ENCODE data around the gene TMEM74B.
"Not testable (repeated sequence)": the region's sequence is repeated elsewhere in the genome, so short reads cannot be mapped to it uniquely, and the experiment has no call there.

TMEM74B gene

GRCh38 chr20:1216527-1217427 is 32.0 kb upstream of the TMEM74B start:
- not testable (repeated sequence) for H3F3A ChIP-seq (ENCODE audit: insufficient read depth, low read length); H3K9me2 ChIP-seq (ENCODE audit: low read depth, low read length); H3K9ac ChIP-seq (ENCODE audit: low read length); H3K27ac ChIP-seq (ENCODE audit: low read depth, low read length, poor library complexity, severe bottlenecking); H3K4me3 ChIP-seq (ENCODE audit: low read depth, low read length, poor library complexity, severe bottlenecking); H3K4me2 ChIP-seq (ENCODE audit: low read length); H3K36me3 ChIP-seq (ENCODE audit: insufficient read depth, low read length); H2AFZ ChIP-seq (ENCODE audit: low read length); H3K79me2 ChIP-seq (ENCODE audit: insufficient read depth, low read length); H3K27me3 ChIP-seq (ENCODE audit: insufficient read depth, low read length); H3K4me1 ChIP-seq (ENCODE audit: insufficient read depth, low read length, severe bottlenecking); H4K20me1 ChIP-seq (ENCODE audit: insufficient read depth, low read length); H3K9me3 ChIP-seq (ENCODE audit: low read length)

- H3K4me1 ChIP-seq (ENCODE audit: insufficient read depth, low read length, severe bottlenecking): no peaks in the 10 kb centered on the region
- H3K27ac ChIP-seq (ENCODE audit: low read depth, low read length, poor library complexity, severe bottlenecking): no peak overlapping the region
- no peaks in the 10 kb centered on the region for H4K20me1 ChIP-seq (ENCODE audit: insufficient read depth, low read length)
- no peak overlapping the region for H3K4me3 ChIP-seq (ENCODE audit: low read depth, low read length, poor library complexity, severe bottlenecking)
- H3K9me3 ChIP-seq (ENCODE audit: low read length): no peaks in the 10 kb centered on the region
- no peaks in the 10 kb centered on the region for H3F3A ChIP-seq (ENCODE audit: insufficient read depth, low read length)
- no peak for TF ChIP-seq CTCF (IDR thresholded peaks at IDR 0.05; ENCODE audit: low read length)
- TF ChIP-seq EZH2 (IDR thresholded peaks at IDR 0.05; ENCODE audit: borderline replicate concordance, low read length): no peak
- H3K9ac ChIP-seq (ENCODE audit: low read length): no peak overlapping the region
- H3K9me2 ChIP-seq (ENCODE audit: low read depth, low read length): no peaks in the 10 kb centered on the region
- no peaks in the 10 kb centered on the region for H3K27me3 ChIP-seq (ENCODE audit: insufficient read depth, low read length)
- H3K4me2 ChIP-seq (ENCODE audit: low read length): no peak overlapping the region
- H2AFZ ChIP-seq (ENCODE audit: low read length): no peak overlapping the region
- H3K79me2 ChIP-seq (ENCODE audit: insufficient read depth, low read length): no peaks in the 10 kb centered on the region
- no peaks in the 10 kb centered on the region for H3K36me3 ChIP-seq (ENCODE audit: insufficient read depth, low read length)
These were observed 30.8 kb upstream of the TMEM74B start for GRCh38 chr20:1215386-1216170.

GRCh38 chr20:1214838-1215261 is 30.1 kb upstream of the TMEM74B start:
- H3K9me3 ChIP-seq (ENCODE audit: low read length): no peaks in the 10 kb centered on the region
- no peaks in the 10 kb centered on the region for H3K4me1 ChIP-seq (ENCODE audit: insufficient read depth, low read length, severe bottlenecking)
- no peaks in the 10 kb centered on the region for H3K9me2 ChIP-seq (ENCODE audit: low read depth, low read length)
- no peaks in the 10 kb centered on the region for H3K79me2 ChIP-seq (ENCODE audit: insufficient read depth, low read length)
- no peak overlapping the region for H3K27ac ChIP-seq (ENCODE audit: low read depth, low read length, poor library complexity, severe bottlenecking)
- TF ChIP-seq CTCF (IDR thresholded peaks at IDR 0.05; ENCODE audit: low read length): no peak
- TF ChIP-seq EZH2 (IDR thresholded peaks at IDR 0.05; ENCODE audit: borderline replicate concordance, low read length): no peak
- H3K36me3 ChIP-seq (ENCODE audit: insufficient read depth, low read length): no peaks in the 10 kb centered on the region
- no peak overlapping the region for H3K4me3 ChIP-seq (ENCODE audit: low read depth, low read length, poor library complexity, severe bottlenecking)
- no peak overlapping the region for H3K4me2 ChIP-seq (ENCODE audit: low read length)
- H2AFZ ChIP-seq (ENCODE audit: low read length): no peak overlapping the region
- no peak overlapping the region for H3K9ac ChIP-seq (ENCODE audit: low read length)
- no peaks in the 10 kb centered on the region for H3K27me3 ChIP-seq (ENCODE audit: insufficient read depth, low read length)
- H4K20me1 ChIP-seq (ENCODE audit: insufficient read depth, low read length): no peaks in the 10 kb centered on the region
- no peaks in the 10 kb centered on the region for H3F3A ChIP-seq (ENCODE audit: insufficient read depth, low read length)
